Liver (tissue), 9 donors: ENCODE data around the gene LRP3. TPM values are rescaled to one million over a fixed set of nuclear protein-coding genes. Genes with fewer than 3 reads are reported as not detected.
A peak's percentile ranks its signal among the peaks of the same experiment; 100 is the strongest.

Experiments
- DNase-seq: peaks from one replicate; pipeline ENCODE4 v3.0.0-alpha.2; 2017; ENCODE audit warnings: low spot score
- H3K27ac ChIP-seq, 2 donors: one replicate each; pipeline ENCODE4 v1.7.0; 2013; ENCODE audit warnings: inconsistent platforms in 2 of 2, low read length in 2 of 2, control low read depth in 1 of 2, low read depth in 1 of 2, mild to moderate bottlenecking in 1 of 2
- H3K27me3 ChIP-seq, 4 donors: one replicate each; pipeline versions ENCODE4 v1.6.1 to v1.7.0; 2013; ENCODE audit warnings: low read length in 3 of 4, inconsistent platforms in 1 of 4, mild to moderate bottlenecking in 1 of 4, moderate library complexity in 1 of 4; ENCODE audit not compliant: control insufficient read depth in 4 of 4, insufficient read depth in 4 of 4
- H3K36me3 ChIP-seq, 4 donors: one replicate each; pipeline versions ENCODE4 v1.6.1 to v1.7.0; 2013; ENCODE audit warnings: low read length in 3 of 4, mild to moderate bottlenecking in 3 of 4, low read depth in 1 of 4, moderate library complexity in 1 of 4; ENCODE audit not compliant: control insufficient read depth in 4 of 4, insufficient read depth in 3 of 4
- H3K4me1 ChIP-seq, 4 donors: one replicate each; pipeline versions ENCODE4 v1.6.1 to v1.7.0; 2013; ENCODE audit warnings: low read length in 3 of 4, mild to moderate bottlenecking in 3 of 4, moderate library complexity in 1 of 4; ENCODE audit not compliant: control insufficient read depth in 4 of 4, insufficient read depth in 4 of 4
- H3K4me3 ChIP-seq, 3 donors: one replicate each; pipeline versions ENCODE4 v1.6.1 to v1.7.0; 2013; ENCODE audit warnings: low read length in 3 of 3, control low read depth in 1 of 3, low read depth in 1 of 3, mild to moderate bottlenecking in 1 of 3
- H3K9ac ChIP-seq, 2 donors: one replicate each; pipeline ENCODE4 v1.7.0; 2013; ENCODE audit warnings: low read length in 2 of 2, mild to moderate bottlenecking in 2 of 2, moderate library complexity in 2 of 2, control low read depth in 1 of 2, low read depth in 1 of 2
- H3K9me3 ChIP-seq, 4 donors: one replicate each; pipeline versions ENCODE4 v1.6.1 to v1.7.0; 2013; ENCODE audit warnings: low read length in 3 of 4; ENCODE audit not compliant: control insufficient read depth in 4 of 4
- EGR1 ChIP-seq, 2 donors: IDR thresholded peaks; 2 replicates each; pipeline ENCODE4 v1.6.1; 2016 to 2018; ENCODE audit warnings: antibody characterized with exemption in 2 of 2, low read depth in 2 of 2
- FOXA1 ChIP-seq: IDR thresholded peaks from 2 replicates; pipeline ENCODE4 v1.6.1; 2016; ENCODE audit warnings: antibody characterized with exemption
- FOXA2 ChIP-seq: IDR thresholded peaks from 2 replicates; pipeline ENCODE4 v1.6.1; 2016; ENCODE audit warnings: antibody characterized with exemption
- GABPA ChIP-seq, 2 donors: IDR thresholded peaks in 1 of 2; conservative IDR thresholded peaks in 1 of 2; 2 replicates each; pipeline ENCODE4 v1.6.1; 2016; ENCODE audit warnings: antibody characterized with exemption in 2 of 2, mild to moderate bottlenecking in 1 of 2, moderate library complexity in 1 of 2
- HNF4A ChIP-seq, 2 donors: conservative IDR thresholded peaks; 2 replicates each; pipeline ENCODE4 v1.6.1; 2016; ENCODE audit warnings: antibody characterized with exemption in 2 of 2, mild to moderate bottlenecking in 2 of 2
- HNF4G ChIP-seq: IDR thresholded peaks from 2 replicates; pipeline ENCODE4 v1.6.1; 2016; ENCODE audit warnings: antibody characterized with exemption
- JUND ChIP-seq, 2 donors: IDR thresholded peaks; 2 replicates each; pipeline ENCODE4 v1.6.1; 2016; ENCODE audit warnings: antibody characterized with exemption in 2 of 2
- MAX ChIP-seq: IDR thresholded peaks from 2 replicates; pipeline ENCODE4 v1.6.1; 2016; ENCODE audit warnings: antibody characterized with exemption
- NR2F2 ChIP-seq: IDR thresholded peaks from 2 replicates; pipeline ENCODE4 v1.6.1; 2016; ENCODE audit warnings: antibody characterized with exemption
- RAD21 ChIP-seq, 2 donors: IDR thresholded peaks; 2 replicates each; pipeline ENCODE4 v1.6.1; 2016; ENCODE audit warnings: antibody characterized with exemption in 2 of 2, mild to moderate bottlenecking in 2 of 2
- REST ChIP-seq: IDR thresholded peaks from 2 replicates; pipeline ENCODE4 v1.6.1; 2016; ENCODE audit warnings: antibody characterized with exemption, mild to moderate bottlenecking
- RXRA ChIP-seq, 2 donors: IDR thresholded peaks; 2 replicates each; pipeline ENCODE4 v1.6.1; 2017 to 2018; ENCODE audit warnings: antibody characterized with exemption in 2 of 2, mild to moderate bottlenecking in 1 of 2
- SP1 ChIP-seq: IDR thresholded peaks from 2 replicates; pipeline ENCODE4 v1.6.1; 2018; ENCODE audit warnings: antibody characterized with exemption, mild to moderate bottlenecking
- TAF1 ChIP-seq: conservative IDR thresholded peaks from 2 replicates; pipeline ENCODE4 v1.6.1; 2016; ENCODE audit warnings: antibody characterized with exemption, mild to moderate bottlenecking
- YY1 ChIP-seq: IDR thresholded peaks from 2 replicates; pipeline ENCODE4 v1.6.1; 2016; ENCODE audit warnings: antibody characterized with exemption, mild to moderate bottlenecking
- ZBTB33 ChIP-seq: IDR thresholded peaks from 2 replicates; pipeline ENCODE4 v1.6.1; 2016; ENCODE audit warnings: antibody characterized with exemption
- WGBS: extraction: QIAGEN DNeasy Blood & Tissue Kit; methylation state at CpG from one replicate; pipeline ENCODE4 v1.1.7; 2013; 5-methylcytosine and 5-hydroxymethylcytosine counted together
- polyA plus RNA-seq, 2 donors: library from polyadenylated mRNA; stranded (reverse) in 1 of 2; unstranded in 1 of 2; fragments of 200-250 nt in 1 of 2; fragments of >200 nt in 1 of 2; fragmentation: Nextera tagmentation in 1 of 2; extraction: Ambion mirVana in 1 of 2; gene quantifications; one replicate each; pipeline versions ENCODE4 v1.2.1 to v1.2.3, GENCODE V29; 2013 to 2015
- total RNA-seq, 2 donors: library from RNA; depleted of rRNA; stranded (reverse); fragments of >200 nt; gene quantifications; one replicate each; pipeline ENCODE4 v1.2.3, GENCODE V29; 2014
- TF ChIP-seq, protein P1 (sequence below): fragments of 150-350 bp; IDR thresholded peaks from 2 replicates; pipeline ENCODE4 v1.5.1; 2017; ENCODE audit warnings: improper control_type of control experiment, low read depth, low read length; ENCODE audit not compliant: missing input control
- TF ChIP-seq, protein P2 (sequence below): IDR thresholded peaks from 2 replicates; pipeline ENCODE4 v1.6.1; 2016; ENCODE audit warnings: antibody characterized with exemption
- donor health status: healthy.
- donor health status: healthy.
- donor health status: healthy.
- donor health status: healthy.
- donor health status: healthy.

The LRP3 gene
- total and polyA plus RNA-seq, 4 donors, result 2.5 to 42.3 (median 15.4) TPM

GRCh38 chr19:33147538-33147937 lies 46.6 kb upstream of the LRP3 start:
- Histone ChIP-seq H3K4me3 (no peak overlapping the region), H3K27me3 (no peaks in the 10 kb centered on the region), H3K27ac (no peak overlapping the region), H3K36me3 (no peaks in the 10 kb centered on the region), H3K9ac (no peak overlapping the region), H3K9me3 (no peaks in the 10 kb centered on the region), H3K4me1 (peaks cover 0 to 10% (median 2%) of the 10 kb centered on the region in 4 donors)
- TF ChIP-seq YY1 (no peak), EGR1 (IDR thresholded peaks at IDR 0.05; ENCODE audit: low read depth in 2 of 2) (no peak), HNF4A (conservative IDR thresholded peaks at IDR 0.05) (no peak), TAF1 (no peak), ZBTB33 (no peak), HNF4G (no peak), RAD21 (IDR thresholded peaks at IDR 0.05) (no peak), JUND (IDR thresholded peaks at IDR 0.05) (no peak), SP1 (no peak), FOXA1 (no peak), NR2F2 (no peak)
- TF ChIP-seq, protein P1, sequence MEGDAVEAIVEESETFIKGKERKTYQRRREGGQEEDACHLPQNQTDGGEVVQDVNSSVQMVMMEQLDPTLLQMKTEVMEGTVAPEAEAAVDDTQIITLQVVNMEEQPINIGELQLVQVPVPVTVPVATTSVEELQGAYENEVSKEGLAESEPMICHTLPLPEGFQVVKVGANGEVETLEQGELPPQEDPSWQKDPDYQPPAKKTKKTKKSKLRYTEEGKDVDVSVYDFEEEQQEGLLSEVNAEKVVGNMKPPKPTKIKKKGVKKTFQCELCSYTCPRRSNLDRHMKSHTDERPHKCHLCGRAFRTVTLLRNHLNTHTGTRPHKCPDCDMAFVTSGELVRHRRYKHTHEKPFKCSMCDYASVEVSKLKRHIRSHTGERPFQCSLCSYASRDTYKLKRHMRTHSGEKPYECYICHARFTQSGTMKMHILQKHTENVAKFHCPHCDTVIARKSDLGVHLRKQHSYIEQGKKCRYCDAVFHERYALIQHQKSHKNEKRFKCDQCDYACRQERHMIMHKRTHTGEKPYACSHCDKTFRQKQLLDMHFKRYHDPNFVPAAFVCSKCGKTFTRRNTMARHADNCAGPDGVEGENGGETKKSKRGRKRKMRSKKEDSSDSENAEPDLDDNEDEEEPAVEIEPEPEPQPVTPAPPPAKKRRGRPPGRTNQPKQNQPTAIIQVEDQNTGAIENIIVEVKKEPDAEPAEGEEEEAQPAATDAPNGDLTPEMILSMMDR, result no peak
- DNase-seq, result no peak
- WGBS, result 92% methylated on average over 6 of the region's 6 CpGs

GRCh38 chr19:33150852-33151518 lies 43.1 kb upstream of the LRP3 start:
- Histone ChIP-seq H3K27me3 (no peaks in the 10 kb centered on the region), H3K36me3 (no peaks in the 10 kb centered on the region), H3K9ac (no peak overlapping the region), H3K4me1 (peaks cover 0 to 16% (median 5%) of the 10 kb centered on the region in 4 donors), H3K4me3 (no peak overlapping the region), H3K9me3 (no peaks in the 10 kb centered on the region), H3K27ac (peak overlapping the region in 1 of 2 donors; percentile 18)
- no peak for DNase-seq
- TF ChIP-seq HNF4G, result no peak
- no peak for TF ChIP-seq RXRA (IDR thresholded peaks at IDR 0.05)
- no peak for TF ChIP-seq EGR1 (IDR thresholded peaks at IDR 0.05; ENCODE audit: low read depth in 2 of 2)
- no peak for TF ChIP-seq GABPA (IDR thresholded peaks at IDR 0.05 in 1 of 2, conservative IDR thresholded peaks at IDR 0.05 in 1 of 2)
- no peak for TF ChIP-seq MAX
- no peak for TF ChIP-seq RAD21 (IDR thresholded peaks at IDR 0.05)
- no peak for TF ChIP-seq JUND (IDR thresholded peaks at IDR 0.05)
- no peak for TF ChIP-seq YY1
- TF ChIP-seq REST, result no peak
- TF ChIP-seq, protein P2, sequence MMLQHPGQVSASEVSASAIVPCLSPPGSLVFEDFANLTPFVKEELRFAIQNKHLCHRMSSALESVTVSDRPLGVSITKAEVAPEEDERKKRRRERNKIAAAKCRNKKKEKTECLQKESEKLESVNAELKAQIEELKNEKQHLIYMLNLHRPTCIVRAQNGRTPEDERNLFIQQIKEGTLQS, result no peak
- TF ChIP-seq TAF1, result no peak
- no peak for TF ChIP-seq SP1
- no peak for TF ChIP-seq HNF4A (conservative IDR thresholded peaks at IDR 0.05)
- TF ChIP-seq, protein P1, result no peak
- TF ChIP-seq FOXA2, result no peak
- WGBS, result 74% methylated on average over 14 of the region's 14 CpGs
